BLaER1 (cell line): Measurements from ENCODE around the gene LAMB4.
A peak's percentile ranks its signal among the peaks of the same experiment; 100 is the strongest.

ENCODE experiments used
- H3K27ac ChIP-seq: shearing (Covaris generic); formaldehyde crosslinking; 2 replicates; pipeline ENCODE4 v1.8.1; 2022
- H3K27me3 ChIP-seq: shearing (Covaris generic); formaldehyde crosslinking; 2 replicates; pipeline ENCODE4 v1.8.1; 2022
- H3K36me3 ChIP-seq: shearing (Covaris generic); formaldehyde crosslinking; 2 replicates; pipeline ENCODE4 v1.8.1; 2022
- H3K4me1 ChIP-seq: shearing (Covaris generic); formaldehyde crosslinking; 2 replicates; pipeline ENCODE4 v1.8.1; 2022
- H3K4me2 ChIP-seq: shearing (Covaris generic); formaldehyde crosslinking; 2 replicates; pipeline ENCODE4 v1.8.1; 2022
- H3K4me3 ChIP-seq: shearing (Covaris generic); formaldehyde crosslinking; 2 replicates; pipeline ENCODE4 v1.8.1; 2022
- H3K9ac ChIP-seq: shearing (Covaris generic); formaldehyde crosslinking; 2 replicates; pipeline ENCODE4 v1.8.1; 2022
- H3K9me3 ChIP-seq: shearing (Covaris generic); formaldehyde crosslinking; 2 replicates; pipeline ENCODE4 v1.8.1; 2022
- H4K20me1 ChIP-seq: shearing (Covaris generic); formaldehyde crosslinking; 2 replicates; pipeline ENCODE4 v1.8.1; 2022
- Cebpa-rat ChIP-seq: shearing (Covaris generic); IDR thresholded peaks from 2 replicates; pipeline ENCODE4 v1.8.1; 2022

LAMB4 gene

DNA sequence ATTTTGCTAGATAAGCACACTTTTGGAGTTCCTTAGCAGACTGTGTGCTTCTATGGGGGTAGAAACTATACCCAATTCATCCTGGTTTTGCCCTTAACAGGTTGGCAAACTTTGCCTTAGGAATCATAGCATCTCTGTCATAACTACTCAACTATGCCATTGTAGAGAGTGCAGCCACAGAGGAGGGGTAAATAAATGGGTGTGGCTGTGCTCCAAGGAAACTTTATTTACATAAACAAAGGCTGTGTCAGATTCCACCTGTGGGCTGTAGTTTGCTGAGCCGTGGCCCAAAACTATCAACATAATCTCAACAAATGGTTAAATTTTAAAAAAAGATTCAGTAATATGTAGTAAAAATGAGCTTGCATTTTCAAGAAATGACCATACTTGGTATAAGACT is 75.6 kb downstream of the LAMB4 start:
- H3K9me3 ChIP-seq, result no peaks in the 10 kb centered on the region
- no peak for TF ChIP-seq Cebpa-rat
- H3K4me2 ChIP-seq, result no peak overlapping the region
- peaks cover 17% of the 10 kb centered on the region for H3K4me1 ChIP-seq
- H4K20me1 ChIP-seq, result no peaks in the 10 kb centered on the region
- H3K4me3 ChIP-seq, result no peak overlapping the region
- H3K36me3 ChIP-seq, result no peaks in the 10 kb centered on the region
- H3K27ac ChIP-seq, result no peak overlapping the region
- H3K9ac ChIP-seq, result no peak overlapping the region
- no peaks in the 10 kb centered on the region for H3K27me3 ChIP-seq

GRCh38 chr7:108053250-108053649 is 76.9 kb downstream of the LAMB4 start:
- Histone ChIP-seq H3K27me3 (no peaks in the 10 kb centered on the region), H3K27ac (no peak overlapping the region), H3K4me1 (peaks cover 30% of the 10 kb centered on the region), H4K20me1 (no peaks in the 10 kb centered on the region), H3K4me2 (no peak overlapping the region), H3K9ac (no peak overlapping the region), H3K9me3 (no peaks in the 10 kb centered on the region), H3K4me3 (no peak overlapping the region), H3K36me3 (no peaks in the 10 kb centered on the region)
- TF ChIP-seq Cebpa-rat, result no peak

DNA sequence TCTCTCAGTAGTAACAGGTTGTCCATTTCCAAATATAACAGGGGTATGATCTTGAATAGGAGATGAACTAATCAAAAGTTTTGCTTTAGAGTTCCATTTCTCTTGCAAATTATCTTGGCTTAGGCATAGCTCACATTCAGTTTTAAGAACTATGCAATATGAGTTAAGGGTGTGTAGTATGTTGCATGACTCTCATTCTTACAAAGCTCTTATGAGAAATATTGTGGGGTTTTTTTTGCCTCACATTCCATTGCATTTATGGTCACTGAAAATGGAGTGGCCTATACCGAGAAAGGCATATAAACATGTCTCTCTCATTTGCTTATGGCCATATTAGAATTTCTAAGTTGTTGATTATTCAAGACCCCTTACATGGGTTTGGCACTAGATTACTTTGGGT is 78.7 kb downstream of the LAMB4 start:
- H3K4me3 ChIP-seq, result no peak overlapping the region
- H3K4me1 ChIP-seq, result peaks cover 38% of the 10 kb centered on the region
- no peak overlapping the region for H3K27ac ChIP-seq
- H3K9me3 ChIP-seq, result no peaks in the 10 kb centered on the region
- H3K36me3 ChIP-seq, result no peaks in the 10 kb centered on the region
- no peak for TF ChIP-seq Cebpa-rat
- no peaks in the 10 kb centered on the region for H4K20me1 ChIP-seq
- no peak overlapping the region for H3K9ac ChIP-seq
- no peaks in the 10 kb centered on the region for H3K27me3 ChIP-seq
- no peak overlapping the region for H3K4me2 ChIP-seq

- Histone ChIP-seq H3K27me3 (no peaks in the 10 kb centered on the region), H3K9me3 (no peaks in the 10 kb centered on the region), H3K9ac (no peak overlapping the region), H3K4me3 (no peak overlapping the region), H3K4me1 (peaks cover 38% of the 10 kb centered on the region), H4K20me1 (no peaks in the 10 kb centered on the region), H3K36me3 (no peaks in the 10 kb centered on the region), H3K27ac (no peak overlapping the region), H3K4me2 (peak overlapping the region; percentile 37)
- TF ChIP-seq Cebpa-rat, result no peak
Measured at GRCh38 chr7:108049962-108050361, 80.2 kb downstream of the LAMB4 start.

DNA sequence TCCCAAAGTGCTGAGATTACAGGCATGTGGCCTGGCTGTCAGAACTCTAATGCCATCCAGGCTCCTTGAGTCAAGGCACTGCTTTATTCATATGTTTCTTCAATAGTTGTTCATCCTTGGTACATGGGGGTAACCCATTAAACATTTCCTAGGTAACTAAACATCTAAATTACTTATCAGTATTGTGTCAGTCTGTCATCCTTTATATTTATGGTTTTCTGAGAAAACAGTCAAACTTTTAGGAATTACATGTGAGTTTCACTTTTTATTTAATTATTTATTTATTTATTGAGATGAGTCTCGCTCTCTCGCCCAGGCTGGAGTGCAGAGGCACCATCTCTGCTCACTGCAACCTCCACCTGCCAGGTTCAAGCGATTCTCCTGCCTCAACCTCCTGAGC is 81.7 kb downstream of the LAMB4 start:
- Histone ChIP-seq H3K4me3 (no peak overlapping the region), H3K27ac (no peak overlapping the region), H3K4me2 (peak overlapping the region; percentile 70), H3K36me3 (no peaks in the 10 kb centered on the region), H3K9ac (no peak overlapping the region), H3K27me3 (no peaks in the 10 kb centered on the region), H3K4me1 (peaks cover 38% of the 10 kb centered on the region), H3K9me3 (no peaks in the 10 kb centered on the region), H4K20me1 (no peaks in the 10 kb centered on the region)
- TF ChIP-seq Cebpa-rat, result no peak

GRCh38 chr7:108046952-108047506 is 83.1 kb downstream of the LAMB4 start:
- Histone ChIP-seq H3K4me1 (peaks cover 38% of the 10 kb centered on the region), H3K9me3 (no peaks in the 10 kb centered on the region), H3K27ac (no peak overlapping the region; the same call in 1 of the 2 replicates), H3K27me3 (no peaks in the 10 kb centered on the region), H3K9ac (no peak overlapping the region), H4K20me1 (no peaks in the 10 kb centered on the region), H3K36me3 (no peaks in the 10 kb centered on the region), H3K4me2 (no peak overlapping the region), H3K4me3 (no peak overlapping the region)
- no peak for TF ChIP-seq Cebpa-rat

GRCh38 chr7:108045669-108046068 is 84.5 kb downstream of the LAMB4 start:
- Histone ChIP-seq H3K36me3 (no peaks in the 10 kb centered on the region), H3K4me2 (no peak overlapping the region), H3K4me3 (no peak overlapping the region), H3K4me1 (peaks cover 33% of the 10 kb centered on the region), H3K9ac (no peak overlapping the region), H3K9me3 (no peaks in the 10 kb centered on the region), H4K20me1 (no peaks in the 10 kb centered on the region), H3K27me3 (no peaks in the 10 kb centered on the region), H3K27ac (no peak overlapping the region)
- TF ChIP-seq Cebpa-rat, result no peak

DNA sequence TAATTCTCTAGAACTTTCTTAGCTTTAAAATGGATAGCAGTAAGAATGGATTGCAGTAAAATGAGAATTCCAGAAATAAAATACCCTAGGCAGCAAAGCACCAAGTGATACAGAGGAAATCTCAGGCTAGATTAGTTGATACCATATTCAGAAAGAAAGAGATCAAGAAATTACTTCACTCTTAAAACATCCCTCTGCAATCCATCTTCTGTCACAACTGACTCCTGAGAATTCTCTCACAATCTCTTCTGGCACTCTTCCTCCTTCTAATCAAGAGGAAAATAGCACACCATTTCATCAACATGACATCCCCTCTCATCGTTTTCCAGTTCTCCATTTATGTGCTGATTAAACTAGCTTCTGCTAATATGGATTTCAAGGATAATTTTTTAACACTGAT is 85.0 kb downstream of the LAMB4 start:
- Histone ChIP-seq H4K20me1 (no peaks in the 10 kb centered on the region), H3K4me3 (no peak overlapping the region), H3K36me3 (no peaks in the 10 kb centered on the region), H3K27me3 (no peaks in the 10 kb centered on the region), H3K9ac (no peak overlapping the region), H3K9me3 (no peaks in the 10 kb centered on the region), H3K4me2 (no peak overlapping the region), H3K4me1 (peaks cover 27% of the 10 kb centered on the region), H3K27ac (no peak overlapping the region)
- no peak for TF ChIP-seq Cebpa-rat

GRCh38 chr7:108044345-108044744 is 85.8 kb downstream of the LAMB4 start:
- Histone ChIP-seq H3K4me3 (no peak overlapping the region), H3K27me3 (no peaks in the 10 kb centered on the region), H4K20me1 (no peaks in the 10 kb centered on the region), H3K36me3 (no peaks in the 10 kb centered on the region), H3K27ac (no peak overlapping the region), H3K9ac (no peak overlapping the region), H3K4me1 (peaks cover 19% of the 10 kb centered on the region), H3K9me3 (no peaks in the 10 kb centered on the region), H3K4me2 (no peak overlapping the region)
- TF ChIP-seq Cebpa-rat, result no peak

- Histone ChIP-seq H3K4me2 (no peak overlapping the region), H3K27ac (no peak overlapping the region), H4K20me1 (no peaks in the 10 kb centered on the region), H3K36me3 (no peaks in the 10 kb centered on the region), H3K4me1 (no peaks in the 10 kb centered on the region), H3K27me3 (no peaks in the 10 kb centered on the region), H3K4me3 (no peak overlapping the region), H3K9ac (no peak overlapping the region), H3K9me3 (no peaks in the 10 kb centered on the region)
- TF ChIP-seq Cebpa-rat, result no peak
Measured at GRCh38 chr7:108038986-108039385, 91.2 kb downstream of the LAMB4 start.

DNA sequence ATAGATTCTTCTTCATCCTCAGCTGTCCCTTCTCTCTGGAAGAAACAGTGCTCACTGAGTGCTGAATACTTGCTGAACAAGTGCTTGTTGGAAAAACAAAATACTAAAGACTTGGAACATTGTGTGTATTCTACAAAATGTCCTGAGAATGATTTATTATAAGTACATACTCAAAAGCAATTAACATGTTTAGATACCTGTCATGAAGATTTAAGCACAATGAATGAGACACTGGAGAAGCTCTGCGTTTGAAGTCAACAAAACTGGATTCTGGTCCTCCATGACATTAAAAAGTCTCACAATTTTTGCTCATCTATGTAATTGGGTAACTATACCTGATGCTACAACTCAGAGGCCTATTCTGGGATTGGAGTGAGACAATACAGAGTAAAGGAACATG is 92.4 kb downstream of the LAMB4 start:
- no peaks in the 10 kb centered on the region for H4K20me1 ChIP-seq
- no peak for TF ChIP-seq Cebpa-rat
- no peaks in the 10 kb centered on the region for H3K4me1 ChIP-seq
- H3K9me3 ChIP-seq, result no peaks in the 10 kb centered on the region
- no peaks in the 10 kb centered on the region for H3K36me3 ChIP-seq
- H3K27me3 ChIP-seq, result no peaks in the 10 kb centered on the region
- H3K4me3 ChIP-seq, result no peak overlapping the region
- H3K4me2 ChIP-seq, result no peak overlapping the region
- H3K27ac ChIP-seq, result no peak overlapping the region
- no peak overlapping the region for H3K9ac ChIP-seq
